GM18505 (cell line): Measurements from ENCODE around the gene BPNT1.
A peak's percentile ranks its signal among the peaks of the same experiment; 100 is the strongest.
"Not testable (repeated sequence)": the region's sequence is repeated elsewhere in the genome, so short reads cannot be mapped to it uniquely, and the experiment has no call there.

Source experiments
- ATAC-seq: cut with Tn5 transposase; IDR thresholded peaks from one replicate; pipeline ENCODE4 v1.9.1; 2021; ENCODE audit not compliant: unreplicated experiment
- POLR2A ChIP-seq: IDR thresholded peaks from 4 replicates; pipeline ENCODE4 v1.6.1; 2011; ENCODE audit warnings: borderline replicate concordance; ENCODE audit not compliant: insufficient read depth, insufficient read length; ENCODE audit errors: extremely low read depth

Gene BPNT1

DNA sequence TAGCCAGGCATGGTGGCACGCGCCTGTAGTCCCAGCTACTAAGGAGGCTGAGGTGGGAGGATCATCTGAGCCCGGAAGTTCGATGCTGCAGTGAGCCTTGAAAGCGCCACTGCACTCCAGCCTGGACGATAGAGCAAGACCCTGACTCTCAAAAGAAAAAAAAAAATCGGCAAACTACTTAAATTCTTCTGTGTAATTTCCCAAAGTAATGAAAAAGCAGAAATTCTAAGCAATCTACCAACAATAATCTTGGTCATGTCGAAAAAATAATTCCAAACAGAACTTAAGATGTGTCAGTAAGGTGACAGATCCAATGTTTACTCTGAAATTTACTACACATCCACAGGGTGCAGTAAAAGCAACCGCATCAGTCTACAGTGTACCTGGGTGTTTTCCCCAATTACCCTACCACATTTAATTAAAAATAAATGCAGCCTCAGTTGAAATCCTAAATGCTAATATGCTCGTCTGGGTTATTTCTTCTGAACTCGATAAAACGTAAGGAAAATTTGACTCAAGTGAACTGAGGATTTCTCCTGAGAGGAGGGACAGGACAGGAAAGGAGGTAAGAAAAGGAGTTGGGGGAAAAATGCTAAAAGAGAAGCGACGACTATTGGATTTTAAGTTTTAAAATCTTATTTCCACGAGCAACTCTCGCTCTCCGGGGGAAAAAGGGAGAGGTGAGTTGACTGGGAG lies 44.1 kb downstream of the BPNT1 start:
- no peak for TF ChIP-seq POLR2A
- ATAC-seq: no peak

DNA sequence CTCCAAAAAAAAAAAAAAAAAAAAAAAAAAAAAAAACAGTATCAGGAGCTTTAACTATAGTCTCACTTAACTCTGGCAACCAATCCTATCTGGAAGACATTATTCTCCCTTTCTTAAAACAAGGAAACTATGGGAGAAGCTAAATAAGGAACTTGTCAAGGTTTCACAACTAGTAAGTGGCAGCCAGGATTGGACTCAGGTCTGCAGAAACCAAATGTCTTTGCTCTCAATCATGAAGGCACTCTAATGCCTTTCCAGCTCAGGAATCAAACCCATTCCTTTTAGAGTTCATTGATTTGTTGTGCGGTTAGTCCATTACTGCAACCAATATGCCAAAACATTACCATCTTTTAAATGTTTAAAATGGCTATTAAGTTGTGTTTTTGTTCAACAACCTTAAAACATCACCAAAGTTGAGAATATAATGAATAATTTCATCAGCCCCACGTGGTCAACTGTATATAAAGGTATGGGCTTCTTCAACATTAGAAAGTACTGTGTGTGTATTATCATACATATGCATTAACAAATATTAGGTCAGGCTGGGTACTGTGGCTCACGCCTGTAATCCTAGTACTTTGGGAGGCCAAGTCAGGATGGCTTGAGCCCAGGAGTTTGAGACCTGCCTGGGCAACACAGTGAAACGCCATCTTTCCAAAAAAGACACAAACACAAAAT lies 44.8 kb downstream of the BPNT1 start:
- TF ChIP-seq POLR2A: no peak
- no peak for ATAC-seq

DNA sequence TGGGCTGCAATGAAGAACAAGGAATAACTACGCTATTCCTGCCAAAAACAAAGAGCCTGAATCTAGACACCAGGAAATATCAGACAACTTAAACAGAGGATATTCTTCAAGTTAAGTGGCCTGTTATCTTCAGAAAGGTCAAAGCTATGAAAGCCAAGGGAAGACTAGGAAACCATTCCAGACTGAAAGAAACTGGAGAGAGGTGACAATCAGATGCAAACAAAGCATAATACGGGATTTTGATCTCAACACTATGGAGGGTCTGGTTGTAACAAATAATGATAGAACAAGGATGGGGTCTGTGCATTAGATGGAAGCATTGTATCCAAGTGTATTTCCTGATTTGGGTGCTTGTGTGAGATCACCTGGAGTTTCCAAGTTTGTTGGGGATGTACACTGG lies 45.9 kb downstream of the BPNT1 start:
- ATAC-seq: no peak
- TF ChIP-seq POLR2A: no peak

DNA sequence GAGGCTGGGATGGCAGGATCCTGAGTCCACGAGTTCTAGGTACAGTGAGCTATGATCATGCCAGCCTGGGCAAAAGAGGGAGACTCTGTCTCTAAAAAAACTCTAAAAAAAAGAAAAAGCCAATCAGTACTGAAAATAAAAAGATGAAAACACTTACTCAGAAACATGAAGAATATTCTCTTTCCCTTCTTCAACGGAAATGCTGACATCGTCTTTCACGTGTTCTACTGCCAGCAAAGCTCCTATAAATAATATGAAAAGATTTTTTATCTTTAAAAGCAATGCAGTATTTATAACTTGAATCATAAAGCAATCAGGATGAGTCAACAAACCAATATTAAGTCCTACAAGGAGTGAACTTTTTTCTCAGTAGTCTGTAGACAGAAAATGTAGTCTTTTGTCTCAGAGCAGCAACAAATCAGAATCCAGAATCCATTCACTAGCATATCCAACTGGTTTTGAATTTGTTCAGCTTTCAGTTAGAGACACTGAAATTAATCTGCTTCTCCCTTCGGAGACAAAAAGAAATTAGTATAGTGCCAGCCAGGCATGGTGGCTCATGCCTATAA lies 49.5 kb downstream of the BPNT1 start:
- TF ChIP-seq POLR2A: no peak
- ATAC-seq: no peak

DNA sequence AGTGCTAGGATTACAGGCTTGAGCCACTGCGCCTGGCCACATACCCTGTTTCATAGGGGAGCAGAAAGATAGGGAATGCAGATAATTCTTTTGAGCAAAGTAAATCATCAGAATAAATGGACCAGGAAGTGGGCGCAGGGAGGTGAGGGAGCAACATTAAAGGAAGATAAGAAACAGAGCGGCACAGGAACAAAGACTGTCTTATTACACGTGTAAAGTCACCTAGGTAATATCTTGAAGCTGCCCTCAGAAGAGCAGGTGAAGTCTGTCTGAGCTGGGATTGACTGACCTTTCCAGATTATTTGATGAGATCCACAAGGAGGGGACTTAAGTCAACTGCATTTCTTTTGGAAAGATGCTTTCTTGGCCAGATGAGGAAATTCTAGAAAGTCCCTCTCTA lies 50.9 kb downstream of the BPNT1 start:
- no peak for TF ChIP-seq POLR2A

DNA sequence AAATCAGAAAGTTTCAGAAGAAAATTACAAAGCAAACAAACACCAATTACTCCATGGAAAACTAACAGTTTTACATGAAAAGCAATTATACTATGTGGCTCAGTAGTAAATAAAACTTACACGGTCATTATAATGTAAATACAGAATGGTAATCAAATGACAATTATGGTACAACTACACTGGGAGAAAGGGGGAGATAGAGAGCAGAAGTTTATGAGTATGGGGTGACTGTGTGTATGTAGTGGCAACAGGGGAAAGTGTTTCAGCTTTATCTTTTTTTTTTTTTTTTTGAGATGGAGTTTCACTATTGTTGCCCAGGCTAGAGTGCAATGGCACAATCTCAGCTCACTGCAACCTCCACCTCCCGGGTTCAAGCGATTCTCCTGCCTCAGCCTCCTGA lies 51.8 kb downstream of the BPNT1 start:
- not testable (repeated sequence) for ATAC-seq

More for the DNA sequence above, 50.9 kb downstream of the BPNT1 start:
- ATAC-seq: no peak

DNA sequence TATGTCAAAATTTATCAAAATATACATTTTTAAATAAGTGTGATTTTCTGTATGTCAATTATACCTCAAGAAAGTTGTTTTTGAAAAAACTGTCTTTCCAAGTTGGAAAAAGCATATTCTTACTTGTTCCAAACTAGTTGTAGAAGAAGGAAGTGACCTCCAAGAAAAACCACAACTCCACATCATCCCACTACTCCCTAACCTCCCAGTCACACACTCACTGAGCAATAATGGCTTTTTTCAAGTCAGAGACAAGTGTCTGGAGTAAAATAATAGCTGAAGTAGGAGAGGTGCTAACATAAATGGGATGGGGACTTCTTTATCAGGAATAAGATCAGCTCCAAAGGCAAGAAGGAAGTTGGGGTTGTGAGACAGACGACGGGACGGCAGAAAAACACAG lies 56.7 kb downstream of the BPNT1 start:
- no peak for ATAC-seq
- TF ChIP-seq POLR2A: no peak

DNA sequence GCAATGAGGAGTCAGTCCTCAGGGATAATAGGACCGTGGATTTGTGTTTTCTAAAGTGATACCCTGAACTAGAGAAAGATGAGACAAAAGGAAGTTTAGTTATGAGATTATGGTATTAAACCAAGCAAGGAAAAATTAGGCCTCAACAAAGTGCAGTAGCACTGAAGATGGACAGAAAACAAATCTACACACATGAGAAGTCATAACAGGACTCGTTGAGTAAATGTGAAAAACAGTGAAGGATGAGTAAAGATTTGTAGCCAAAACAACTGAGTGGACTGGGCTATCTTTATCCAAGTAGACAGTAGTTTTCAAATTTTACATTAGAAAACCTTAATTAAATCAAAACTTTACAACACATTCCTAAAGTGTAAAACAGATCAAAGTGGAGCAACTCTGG lies 58.3 kb downstream of the BPNT1 start:
- no peak for TF ChIP-seq POLR2A
- ATAC-seq: no peak

DNA sequence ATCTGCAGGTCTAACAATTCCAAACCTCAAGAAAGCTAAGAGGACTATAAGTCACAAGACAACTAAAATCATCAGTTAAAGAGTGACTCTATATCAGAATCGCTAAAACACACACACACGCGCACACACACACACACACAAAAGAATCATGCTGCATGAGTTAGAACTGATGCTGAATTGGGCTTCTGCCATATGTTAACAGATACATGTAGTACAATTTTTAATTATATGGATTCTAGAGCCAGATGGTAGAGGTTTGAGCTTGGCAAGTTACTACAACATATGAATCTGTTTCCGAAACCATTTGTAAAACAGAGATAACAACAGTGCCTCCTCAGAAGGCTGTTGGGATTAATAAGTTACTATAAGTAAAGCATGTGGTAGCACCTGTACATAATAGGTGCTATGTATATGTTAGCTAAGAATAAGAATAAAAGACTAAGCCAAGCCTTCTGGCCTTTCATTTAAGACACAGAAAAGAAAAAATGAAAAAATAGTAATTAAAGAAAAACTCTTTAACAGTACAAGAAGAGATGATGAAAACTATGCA lies 61.2 kb downstream of the BPNT1 start:
- no peak for ATAC-seq
- TF ChIP-seq POLR2A: no peak

DNA sequence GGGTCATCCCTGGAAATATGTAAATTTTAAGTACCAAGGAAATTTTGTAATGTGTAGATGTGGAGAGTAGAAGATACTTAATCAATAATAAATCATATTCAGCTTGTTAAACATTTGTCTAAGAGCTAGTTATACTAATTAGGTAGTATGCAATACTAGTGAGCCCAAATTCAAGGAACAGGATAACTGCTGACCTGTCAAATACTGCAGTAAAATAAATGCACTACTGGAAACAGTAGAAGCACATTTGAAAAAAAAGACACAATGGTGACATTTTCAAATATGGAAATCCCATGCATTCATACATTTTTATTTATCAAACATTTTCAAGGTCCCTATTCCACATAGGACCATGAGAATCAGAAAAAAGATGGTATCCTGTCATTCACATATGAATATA lies 70.5 kb downstream of the BPNT1 start:
- TF ChIP-seq POLR2A: no peak

DNA sequence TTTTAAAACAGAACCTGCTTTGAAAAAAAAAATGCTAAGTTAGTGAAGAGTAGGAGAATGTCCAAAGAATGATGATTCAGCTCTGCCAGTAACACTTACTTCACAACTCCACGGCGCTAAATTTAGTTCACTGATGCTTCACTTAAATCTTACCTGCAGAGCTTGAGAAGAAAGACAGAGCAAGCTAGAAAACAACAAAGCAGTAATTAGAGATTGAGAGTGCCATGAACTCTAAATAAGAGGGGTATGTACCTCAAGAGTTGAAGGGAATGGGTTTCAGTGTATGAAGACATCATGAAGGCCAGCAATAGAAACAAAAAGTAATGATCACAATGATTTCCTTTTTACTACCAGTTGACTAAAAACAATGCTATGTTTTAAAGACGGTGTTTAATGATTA lies 76.1 kb downstream of the BPNT1 start:
- peak; percentile 63 for ATAC-seq
- TF ChIP-seq POLR2A: no peak

More for the DNA sequence above, 70.5 kb downstream of the BPNT1 start:
- ATAC-seq: no peak

DNA sequence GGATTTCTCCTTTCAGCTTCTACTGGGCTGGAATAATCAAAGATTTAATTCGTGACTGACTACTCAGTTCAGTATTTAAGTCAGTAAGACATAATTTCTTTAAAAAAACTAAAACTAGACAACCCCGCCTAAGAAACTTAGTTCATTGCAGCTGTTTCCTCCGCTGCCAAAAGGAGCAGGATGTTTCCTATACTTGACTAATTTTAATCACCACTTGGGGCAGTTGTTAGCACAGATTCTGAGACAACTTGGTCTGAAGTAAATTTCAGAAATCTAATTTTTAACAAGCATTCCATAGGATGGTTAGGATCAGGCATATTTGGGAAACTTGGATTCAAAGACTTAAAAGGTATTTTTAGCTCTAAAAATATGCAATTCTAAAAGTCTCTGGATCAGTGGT lies 77.3 kb downstream of the BPNT1 start:
- TF ChIP-seq POLR2A: no peak

DNA sequence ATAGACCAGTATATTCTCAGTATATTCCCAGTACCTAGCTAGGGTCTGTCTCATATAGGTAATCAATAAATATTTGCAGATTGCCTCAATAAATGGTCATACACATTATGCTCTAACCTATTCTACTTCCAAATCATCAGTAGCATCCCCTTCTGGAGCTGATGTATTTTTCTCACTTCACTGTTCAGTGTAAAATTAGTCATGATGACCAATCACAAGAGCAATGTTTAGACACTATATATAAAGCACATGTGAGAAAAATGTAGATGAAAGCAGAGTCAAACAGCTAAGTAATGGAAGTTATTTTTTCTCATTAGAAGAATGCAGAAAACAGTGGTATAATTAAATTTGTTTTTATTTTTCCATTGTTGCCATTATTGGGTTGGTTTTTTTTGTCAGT lies 78.0 kb downstream of the BPNT1 start:
- no peak for TF ChIP-seq POLR2A

More for the DNA sequence above, 77.3 kb downstream of the BPNT1 start:
- ATAC-seq: no peak

More for the DNA sequence above, 78.0 kb downstream of the BPNT1 start:
- no peak for ATAC-seq
